Lung (tissue), 12 donors: ENCODE results near the gene CHST9. TPM values are rescaled to one million over a fixed set of nuclear protein-coding genes. Genes with fewer than 3 reads are reported as not detected.

ENCODE experiments used
- ATAC-seq: fragments of 200-7000 bp; cut with Tn5 transposase; one replicate; pipeline ENCODE4 v1.9.1; 2020; ENCODE audit warnings: moderate number of reproducible peaks; ENCODE audit not compliant: insufficient read depth, low FRiP score
- DNase-seq, 3 donors: peaks; one replicate each; pipeline ENCODE4 v3.0.0-alpha.2; 2013 to 2017
- H3K27ac ChIP-seq, 2 donors: one replicate each; pipeline ENCODE4 v1.5.1; 2013; ENCODE audit warnings: mild to moderate bottlenecking in 2 of 2, moderate library complexity in 2 of 2, control low read depth in 1 of 2, inconsistent platforms in 1 of 2, low read depth in 1 of 2, low read length in 1 of 2
- H3K27me3 ChIP-seq, 3 donors: one replicate each; pipeline ENCODE4 v1.5.1; 2013; ENCODE audit warnings: low read length in 2 of 3; ENCODE audit not compliant: control insufficient read depth in 3 of 3, insufficient read depth in 3 of 3
- H3K36me3 ChIP-seq, 4 donors: one replicate each; pipeline ENCODE4 v1.5.1; 2013; ENCODE audit warnings: low read length in 4 of 4, mild to moderate bottlenecking in 1 of 4, moderate library complexity in 1 of 4; ENCODE audit not compliant: control insufficient read depth in 4 of 4, insufficient read depth in 4 of 4
- H3K4me1 ChIP-seq, 5 donors: one replicate each; pipeline ENCODE4 v1.5.1; 2013; ENCODE audit warnings: low read length in 5 of 5, mild to moderate bottlenecking in 2 of 5, moderate library complexity in 1 of 5; ENCODE audit not compliant: control insufficient read depth in 5 of 5, insufficient read depth in 5 of 5
- H3K4me3 ChIP-seq: one replicate; pipeline ENCODE4 v1.5.1; 2013; ENCODE audit warnings: mild to moderate bottlenecking, control low read depth, moderate library complexity
- H3K9ac ChIP-seq, 2 donors: one replicate each; pipeline ENCODE4 v1.5.1; 2013; ENCODE audit warnings: low read length in 2 of 2, control low read depth in 1 of 2; ENCODE audit not compliant: insufficient read depth in 1 of 2
- H3K9me3 ChIP-seq, 4 donors: one replicate each; pipeline ENCODE4 v1.5.1; 2013; ENCODE audit warnings: low read length in 3 of 4, mild to moderate bottlenecking in 1 of 4, moderate library complexity in 1 of 4; ENCODE audit not compliant: control insufficient read depth in 4 of 4, insufficient read depth in 3 of 4
- WGBS, 2 donors: extraction: QIAGEN DNeasy Blood & Tissue Kit; methylation state at CpG; one replicate each; pipeline ENCODE4 v1.1.7; 2013; 5-methylcytosine and 5-hydroxymethylcytosine counted together
- polyA plus RNA-seq, 2 donors: library from polyadenylated mRNA; stranded (reverse); fragments of 200-250 nt; gene quantifications; one replicate each; pipeline ENCODE4 v1.2.1, GENCODE V29; 2013
- total RNA-seq, 2 donors: library from RNA; depleted of rRNA in 1 of 2; stranded (reverse); fragments of >200 nt in 1 of 2; gene quantifications; one replicate each; pipeline ENCODE4 v1.2.1, GENCODE V29; 2014 to 2021
- TF ChIP-seq, protein P1 (sequence below): IDR thresholded peaks from 2 replicates; pipeline ENCODE4 v1.5.1; 2012; ENCODE audit warnings: mild to moderate bottlenecking; ENCODE audit errors: control extremely low read depth, extremely low read depth
- donor health status: control.
- donor health status: control.
- donor health status: Bipolar disorder and iron deficiency.
- donor health status: healthy.
- donor health status: DM: yes; HTN: yes; CAD: no.

The CHST9 gene
- total and polyA plus RNA-seq, 4 donors, result 2.9 to 19.6 (median 9.8) TPM

DNA sequence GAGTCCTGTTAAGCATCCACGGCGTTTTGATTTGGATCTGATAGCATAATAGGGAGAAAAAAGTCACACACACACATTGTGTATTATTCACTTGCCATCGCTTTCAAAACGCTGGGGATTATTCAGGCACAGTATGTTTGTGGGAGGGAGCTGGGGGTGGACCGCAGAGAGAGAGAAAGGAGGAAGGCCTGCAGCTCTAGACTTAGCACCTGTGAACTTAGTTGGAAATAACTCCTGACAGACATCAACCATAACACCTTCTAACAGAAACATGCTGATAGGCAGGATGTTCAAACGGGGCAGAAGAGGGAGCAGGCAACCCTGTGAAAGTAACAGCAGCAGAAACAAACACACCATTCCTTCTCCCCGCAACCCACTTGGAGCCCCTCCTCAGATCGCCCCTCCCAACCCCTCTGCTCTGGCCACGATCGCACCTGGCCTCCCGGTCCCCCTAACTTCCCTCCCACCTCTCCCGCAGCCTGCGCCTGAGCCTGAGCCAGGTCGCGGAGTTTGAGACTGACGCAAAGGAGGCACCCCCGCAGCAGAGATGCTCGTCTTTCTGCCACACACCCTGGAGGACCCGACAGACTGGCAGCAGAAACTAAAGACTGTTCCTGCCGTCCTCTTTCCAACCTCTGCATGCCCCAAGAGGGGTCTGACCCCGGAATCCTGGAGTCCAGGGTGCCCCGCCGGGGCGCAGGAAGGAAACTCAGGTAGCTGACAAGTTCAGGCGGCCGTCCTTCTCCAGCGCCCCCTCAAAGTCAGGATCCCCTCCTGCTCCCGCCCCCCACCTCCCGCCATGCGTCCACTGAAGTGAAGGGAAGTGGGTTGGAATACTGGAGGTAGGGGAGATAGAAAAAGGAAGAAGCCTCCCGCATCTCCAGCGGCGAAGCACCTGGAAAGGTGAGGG lies 738 bp downstream of the CHST9 start:
- H3K27me3 ChIP-seq, result peaks cover 10 to 63% (median 34%) of the 10 kb centered on the region in 3 donors
- H3K9me3 ChIP-seq, result peaks cover 0 to 2% (median 0%) of the 10 kb centered on the region in 4 donors
- ATAC-seq (no peak), DNase-seq (peak in 1 of 3 donors; percentile 2)
- no peaks in the 10 kb centered on the region for H3K36me3 ChIP-seq
- WGBS, 2 donors, result 4 to 7% methylated on average over 33 of the region's 33 CpGs
- H3K4me1 ChIP-seq, result peaks cover 0 to 9% (median 0%) of the 10 kb centered on the region in 5 donors
- no peak overlapping the region for H3K4me3 ChIP-seq
- H3K27ac ChIP-seq, result no peak overlapping the region
- H3K9ac ChIP-seq, result no peak overlapping the region
- TF ChIP-seq, protein P1, sequence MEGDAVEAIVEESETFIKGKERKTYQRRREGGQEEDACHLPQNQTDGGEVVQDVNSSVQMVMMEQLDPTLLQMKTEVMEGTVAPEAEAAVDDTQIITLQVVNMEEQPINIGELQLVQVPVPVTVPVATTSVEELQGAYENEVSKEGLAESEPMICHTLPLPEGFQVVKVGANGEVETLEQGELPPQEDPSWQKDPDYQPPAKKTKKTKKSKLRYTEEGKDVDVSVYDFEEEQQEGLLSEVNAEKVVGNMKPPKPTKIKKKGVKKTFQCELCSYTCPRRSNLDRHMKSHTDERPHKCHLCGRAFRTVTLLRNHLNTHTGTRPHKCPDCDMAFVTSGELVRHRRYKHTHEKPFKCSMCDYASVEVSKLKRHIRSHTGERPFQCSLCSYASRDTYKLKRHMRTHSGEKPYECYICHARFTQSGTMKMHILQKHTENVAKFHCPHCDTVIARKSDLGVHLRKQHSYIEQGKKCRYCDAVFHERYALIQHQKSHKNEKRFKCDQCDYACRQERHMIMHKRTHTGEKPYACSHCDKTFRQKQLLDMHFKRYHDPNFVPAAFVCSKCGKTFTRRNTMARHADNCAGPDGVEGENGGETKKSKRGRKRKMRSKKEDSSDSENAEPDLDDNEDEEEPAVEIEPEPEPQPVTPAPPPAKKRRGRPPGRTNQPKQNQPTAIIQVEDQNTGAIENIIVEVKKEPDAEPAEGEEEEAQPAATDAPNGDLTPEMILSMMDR, result no peak

DNA sequence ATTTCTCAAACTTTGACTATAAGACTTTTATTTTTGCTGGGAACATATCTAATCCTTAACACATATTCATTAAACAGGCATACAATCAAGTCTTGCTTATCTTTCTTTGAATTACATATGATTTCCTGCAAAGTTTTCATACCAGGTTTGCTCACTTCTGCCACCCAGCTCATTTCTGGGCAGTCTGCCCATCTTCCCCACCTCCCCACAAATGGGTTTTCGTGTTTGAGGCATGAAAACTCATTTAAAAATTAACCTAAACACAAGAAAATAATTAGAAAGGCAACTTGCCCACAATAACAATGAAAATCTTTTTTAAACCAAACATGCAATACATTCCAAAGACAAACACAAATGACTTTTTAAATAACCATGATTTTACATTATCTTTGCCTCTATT lies 3.4 kb downstream of the CHST9 start:
- ATAC-seq (no peak), DNase-seq (peak in 1 of 3 donors; percentile 14)
- TF ChIP-seq, protein P1, result no peak
- H3K9ac ChIP-seq, result no peak overlapping the region
- peaks cover 0 to 2% (median 0%) of the 10 kb centered on the region in 4 donors for H3K9me3 ChIP-seq
- no peaks in the 10 kb centered on the region for H3K36me3 ChIP-seq
- H3K4me1 ChIP-seq, result peaks cover 0 to 9% (median 0%) of the 10 kb centered on the region in 5 donors
- H3K27me3 ChIP-seq, result peaks cover 10 to 47% (median 26%) of the 10 kb centered on the region in 3 donors
- H3K4me3 ChIP-seq, result no peak overlapping the region
- WGBS, 2 donors, result 37 to 44% methylated on average over 1 of the region's 1 CpG
- no peak overlapping the region for H3K27ac ChIP-seq

DNA sequence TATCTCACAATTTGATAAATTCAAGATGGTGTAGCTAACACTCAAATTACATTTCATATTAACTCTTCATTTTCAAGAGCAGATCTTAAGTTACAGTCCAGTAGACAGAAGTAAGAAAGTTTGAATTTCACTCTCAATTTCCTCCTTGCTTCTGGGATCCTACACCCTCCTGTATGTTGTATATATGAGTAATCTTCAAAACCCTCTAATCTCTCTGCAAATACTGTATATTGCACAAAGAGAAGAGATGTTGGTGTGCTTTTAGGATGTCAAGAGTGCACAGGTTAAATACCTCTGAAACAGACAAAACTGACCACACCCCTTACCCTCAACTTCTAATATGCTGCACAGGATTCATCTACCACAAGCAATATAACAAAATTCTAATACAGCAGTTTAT lies 6.7 kb downstream of the CHST9 start:
- peaks cover 0 to 20% (median 4%) of the 10 kb centered on the region in 3 donors for H3K27me3 ChIP-seq
- no peaks in the 10 kb centered on the region for H3K36me3 ChIP-seq
- H3K4me3 ChIP-seq, result no peak overlapping the region
- TF ChIP-seq, protein P1, result no peak
- ATAC-seq, result no peak
- no peak for DNase-seq
- no peak overlapping the region for H3K9ac ChIP-seq
- no peak overlapping the region for H3K27ac ChIP-seq
- H3K4me1 ChIP-seq, result peaks cover 0 to 9% (median 0%) of the 10 kb centered on the region in 5 donors
- no peaks in the 10 kb centered on the region for H3K9me3 ChIP-seq
